GM21576 (cell line): ENCODE data around the gene STXBP3.

Experiments used
- ATAC-seq: cut with Tn5 transposase; IDR thresholded peaks from one replicate; pipeline ENCODE4 v1.9.1; 2021; ENCODE audit warnings: mild to moderate bottlenecking, moderate library complexity; ENCODE audit not compliant: unreplicated experiment

The STXBP3 gene

DNA sequence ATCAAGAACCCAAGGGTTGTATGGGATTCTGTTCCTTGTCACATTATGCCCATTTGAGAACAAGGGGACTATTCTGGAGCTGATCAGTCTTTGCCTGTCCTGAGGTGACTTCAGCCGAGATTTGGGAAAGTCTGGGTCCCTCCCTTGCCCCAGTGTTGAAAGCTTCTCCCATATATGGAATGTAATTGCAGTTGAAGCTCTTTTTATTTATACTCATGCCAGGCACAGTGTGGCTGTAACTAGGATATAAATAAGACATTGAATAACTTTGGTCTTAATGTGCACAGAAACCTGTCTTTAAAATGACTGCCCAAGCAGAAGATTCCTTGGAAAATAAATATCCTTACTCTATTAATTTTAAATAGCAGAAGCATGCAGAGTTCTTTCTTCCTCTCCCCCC is 95.2 kb downstream of the STXBP3 start:
- ATAC-seq, result no peak

GRCh38 chr1:108842525-108843181 is 96.2 kb downstream of the STXBP3 start:
- no peak for ATAC-seq

GRCh38 chr1:108843390-108844137 is 97.1 kb downstream of the STXBP3 start:
- no peak for ATAC-seq

GRCh38 chr1:108845446-108845845 is 99.0 kb downstream of the STXBP3 start:
- no peak for ATAC-seq

DNA sequence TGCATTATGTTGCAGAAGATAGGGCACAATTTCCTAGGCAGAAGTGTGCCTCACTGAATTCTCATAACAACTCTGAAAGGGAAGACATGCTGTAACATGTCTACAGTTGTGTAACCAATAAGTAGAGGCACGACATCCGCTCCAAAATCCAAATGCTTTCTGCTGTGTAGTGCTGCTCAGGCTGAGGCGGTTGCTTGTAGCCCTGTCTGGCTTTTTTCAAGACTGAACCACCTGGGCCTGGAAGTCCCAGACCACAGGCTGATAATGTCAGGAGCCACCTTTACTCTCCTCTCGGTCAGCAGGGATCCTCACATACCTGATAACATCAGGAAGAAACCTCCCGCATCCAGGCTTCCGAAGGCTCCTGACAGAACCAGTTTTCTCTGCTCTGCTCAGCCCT is 99.5 kb downstream of the STXBP3 start:
- ATAC-seq, result no peak

DNA sequence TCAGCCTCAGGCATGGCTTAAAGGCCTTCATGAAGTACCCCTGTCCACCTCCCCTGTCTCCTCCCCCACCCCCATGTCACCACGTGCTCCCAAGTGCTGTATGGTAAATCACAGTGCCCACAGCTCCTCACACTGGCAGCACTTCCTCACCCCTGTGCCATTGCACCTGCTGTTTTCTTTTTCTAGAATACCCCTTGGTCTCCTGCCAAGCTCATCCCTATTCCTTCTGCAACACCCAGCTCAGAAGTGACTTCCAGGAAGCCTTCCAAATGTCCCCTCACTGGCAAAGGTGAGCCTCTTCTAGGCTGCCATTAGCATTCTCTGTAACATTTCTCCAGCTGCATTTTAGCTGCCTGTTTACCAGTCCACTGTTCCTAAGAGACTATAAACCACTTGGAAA is 101.0 kb downstream of the STXBP3 start:
- no peak for ATAC-seq

DNA sequence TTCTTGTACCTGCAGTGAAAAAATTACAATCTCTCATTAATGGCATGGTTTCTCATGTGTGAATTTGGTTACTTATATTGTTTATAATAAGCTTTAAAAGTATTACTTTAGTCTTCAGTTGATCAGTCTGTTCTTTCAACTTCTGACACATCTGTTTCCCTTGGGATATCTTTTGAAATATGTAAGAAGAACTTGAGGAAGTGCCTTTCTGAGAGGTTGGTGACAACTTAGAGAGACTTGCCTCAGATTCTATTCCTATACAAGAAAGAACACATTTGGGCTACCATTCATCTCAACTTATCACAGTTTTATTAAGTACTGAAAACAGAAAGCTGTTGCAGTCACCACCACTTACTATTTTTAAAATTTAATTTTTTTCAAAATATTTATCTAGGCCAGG is 102.3 kb downstream of the STXBP3 start:
- ATAC-seq, result no peak

- no peak for ATAC-seq
These were observed 104.5 kb downstream of the STXBP3 start for GRCh38 chr1:108850929-108851328.

- ATAC-seq, result no peak
These were observed 105.1 kb downstream of the STXBP3 start for GRCh38 chr1:108851567-108851966.

DNA sequence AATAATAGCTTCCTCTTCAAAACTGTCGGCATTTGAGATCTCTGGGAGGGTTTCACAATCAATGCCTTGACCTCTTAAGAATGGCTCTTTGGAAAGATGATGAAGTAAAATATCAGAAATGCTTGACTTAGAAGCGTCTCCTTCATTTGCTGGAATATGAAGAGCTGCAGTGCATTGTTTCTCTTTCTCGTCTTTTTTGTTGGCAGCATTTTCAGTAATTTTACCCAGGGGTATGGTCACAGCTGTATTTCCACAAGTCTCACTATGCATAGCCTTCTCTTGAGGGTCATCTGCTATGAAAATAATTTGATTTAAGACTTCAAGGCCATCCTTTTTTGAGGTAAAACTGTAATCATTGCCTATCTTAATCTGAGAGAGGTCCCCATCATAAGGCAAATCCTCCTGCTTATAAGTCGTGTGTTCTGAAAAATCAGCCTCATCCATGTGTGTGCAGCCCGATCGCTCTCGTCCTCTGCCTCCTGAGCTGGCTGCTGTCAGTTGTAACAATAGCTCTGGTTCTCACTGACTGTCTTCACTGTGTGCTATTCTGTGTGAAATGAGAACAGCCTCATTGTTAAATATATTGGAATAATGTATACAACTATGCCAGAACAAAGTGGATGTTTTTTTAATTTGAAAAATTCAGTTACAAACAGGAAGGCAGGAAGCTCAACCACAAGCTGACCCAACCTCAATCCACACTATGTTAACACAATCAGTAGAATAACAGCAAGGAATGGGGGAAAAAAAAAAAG is 105.9 kb downstream of the STXBP3 start:
- no peak for ATAC-seq

DNA sequence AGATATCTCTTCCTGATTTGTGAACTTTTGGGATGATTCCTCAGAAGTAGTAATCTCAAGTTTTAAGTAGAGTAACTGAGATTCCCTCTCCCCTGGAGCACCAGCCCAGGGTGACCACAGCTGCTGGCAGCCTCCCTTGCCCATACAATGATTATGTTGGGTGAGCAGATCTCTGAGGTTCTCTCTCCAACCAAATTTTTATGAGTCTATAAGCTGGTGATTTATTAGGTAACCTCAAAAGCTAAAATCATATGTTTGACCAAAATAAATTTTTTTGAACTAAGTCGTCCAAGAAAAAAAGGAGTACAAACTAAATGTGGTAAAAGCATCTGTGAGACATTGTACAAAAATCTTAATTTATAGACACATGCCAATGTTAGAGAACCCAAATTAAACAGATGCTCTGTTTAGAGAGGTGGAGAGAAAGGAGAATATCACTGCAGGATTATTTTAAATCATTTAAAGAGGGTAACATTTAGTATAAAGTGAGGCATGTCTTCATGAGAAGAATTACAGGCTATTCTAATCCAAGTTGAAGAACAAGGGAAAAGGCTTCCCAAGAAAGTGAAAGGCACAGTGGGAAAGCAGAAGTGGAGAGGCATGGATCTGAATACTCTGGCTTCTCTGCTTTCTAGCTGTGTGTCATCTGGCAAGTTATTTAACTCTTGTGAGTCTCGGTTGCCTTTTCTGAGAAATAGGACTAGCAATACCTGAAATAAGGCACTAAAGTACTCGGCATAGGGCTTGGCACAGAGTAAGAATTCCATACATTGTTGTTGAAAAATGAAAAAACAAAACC is 107.9 kb downstream of the STXBP3 start:
- no peak for ATAC-seq

GRCh38 chr1:108856994-108857393 is 110.5 kb downstream of the STXBP3 start, which contains the start of gene AKNAD1:
AKNAD1 (minus strand) TSS chr1:108857094; CDS start chr1:108852664, 4,430 bp downstream.
- no peak for ATAC-seq

DNA sequence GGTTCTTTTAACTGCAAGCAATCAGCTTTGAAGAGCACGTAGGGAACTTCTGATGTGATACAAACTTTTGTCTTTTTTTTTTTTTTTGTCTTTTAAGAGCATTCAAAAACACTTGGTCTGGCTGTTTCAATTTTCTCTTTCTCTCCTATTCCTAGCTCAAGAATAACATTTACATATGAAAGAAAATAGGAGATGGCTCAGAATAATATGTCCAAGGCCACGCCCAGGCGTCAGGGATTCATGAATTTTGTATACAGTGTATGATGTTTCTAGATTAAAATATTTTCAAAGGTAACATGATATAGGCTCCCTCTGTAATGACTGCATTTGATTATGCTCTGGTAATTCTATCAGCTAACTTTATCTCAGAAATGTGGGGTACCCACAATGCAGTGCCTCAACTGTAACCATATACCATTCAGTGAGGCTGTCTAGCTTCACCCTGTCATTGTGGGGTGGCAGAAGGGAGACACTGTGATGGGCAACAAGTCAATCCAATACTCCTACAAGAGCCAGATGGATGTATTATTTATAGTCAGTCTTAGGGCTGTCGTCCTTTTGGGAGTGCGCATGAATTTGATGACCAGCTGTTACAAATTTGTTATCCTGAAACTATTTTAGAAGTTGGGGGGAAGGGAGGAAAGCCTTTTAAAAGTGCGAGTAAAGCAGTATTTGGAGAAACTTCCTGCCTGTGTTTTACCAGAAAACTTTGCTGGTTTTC is 111.9 kb downstream of the STXBP3 start:
- no peak for ATAC-seq
